HG03378 (cell line): ENCODE measurements around the gene C12orf75.
"Not testable (repeated sequence)": the region's sequence is repeated elsewhere in the genome, so short reads cannot be mapped to it uniquely, and the experiment has no call there.

ENCODE experiments used
- ATAC-seq: cut with Tn5 transposase; IDR thresholded peaks from one replicate; pipeline ENCODE4 v1.9.1; 2021; ENCODE audit warnings: mild to moderate bottlenecking, moderate library complexity; ENCODE audit not compliant: unreplicated experiment

The C12orf75 gene

DNA sequence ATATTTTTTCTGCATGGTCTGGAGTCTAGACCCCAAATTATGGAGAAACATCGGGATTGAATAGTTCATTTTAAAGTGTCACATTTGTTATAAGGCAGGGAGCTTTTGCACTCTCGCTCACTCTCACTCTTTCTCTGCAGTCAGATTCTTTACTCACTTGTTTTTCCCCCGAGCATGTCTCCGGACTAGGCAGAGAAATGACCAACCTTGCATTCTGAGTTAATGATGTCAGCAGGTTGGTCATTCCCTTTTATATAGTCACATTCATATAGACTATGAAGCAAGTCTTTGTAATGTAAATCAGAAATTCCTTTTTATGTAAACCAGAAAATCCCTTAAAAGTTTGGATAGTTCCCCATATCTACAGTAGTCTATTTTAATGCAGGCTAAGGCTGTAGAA lies 4.1 kb downstream of the C12orf75 start:
- no peak for ATAC-seq

DNA sequence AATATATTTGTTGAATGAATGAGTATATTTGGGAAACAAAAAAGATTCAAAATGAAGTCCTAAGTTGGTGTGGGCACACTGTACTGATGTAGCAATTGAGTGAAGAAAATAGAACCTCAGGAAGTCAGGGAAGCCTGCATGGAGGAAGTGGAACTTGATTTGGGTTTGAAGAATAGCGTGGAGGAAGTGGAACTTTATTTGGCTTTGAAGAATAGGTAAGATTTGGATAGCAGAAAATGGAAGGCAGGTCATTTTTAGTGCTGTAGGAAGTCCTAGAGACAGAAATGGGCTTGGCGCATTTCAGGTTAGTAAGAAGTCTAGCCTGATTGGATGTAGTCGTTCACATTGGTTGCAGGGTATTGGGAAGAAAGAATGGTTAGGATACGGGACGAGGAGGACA lies 5.4 kb downstream of the C12orf75 start:
- ATAC-seq: no peak

- no peak for ATAC-seq
Observed at GRCh38 chr12:105336411-105336810, 5.9 kb downstream of the C12orf75 start.

DNA sequence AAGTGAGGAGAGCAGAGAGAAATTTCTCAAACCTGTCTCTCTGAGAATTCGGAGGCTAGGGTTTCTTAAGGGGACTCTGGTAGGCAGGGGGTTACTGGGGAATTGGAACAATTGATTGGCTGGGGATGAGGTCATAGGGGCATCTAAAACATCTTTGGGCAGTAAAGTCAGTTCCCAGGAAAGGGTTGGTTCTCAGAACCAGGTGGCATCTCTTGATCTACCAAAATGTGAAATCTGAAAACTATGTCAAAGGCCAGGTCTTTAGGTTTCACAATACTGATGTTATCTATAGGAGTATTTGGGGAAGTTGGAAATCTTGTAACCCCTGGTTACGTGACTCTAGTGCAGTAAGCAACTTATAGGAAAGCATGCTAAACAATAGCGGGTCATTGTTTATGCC lies 6.9 kb downstream of the C12orf75 start:
- no peak for ATAC-seq

- no peak for ATAC-seq
Observed at GRCh38 chr12:105338966-105339365, 8.5 kb downstream of the C12orf75 start.

GRCh38 chr12:105341010-105341409 lies 10.5 kb downstream of the C12orf75 start:
- ATAC-seq: no peak

DNA sequence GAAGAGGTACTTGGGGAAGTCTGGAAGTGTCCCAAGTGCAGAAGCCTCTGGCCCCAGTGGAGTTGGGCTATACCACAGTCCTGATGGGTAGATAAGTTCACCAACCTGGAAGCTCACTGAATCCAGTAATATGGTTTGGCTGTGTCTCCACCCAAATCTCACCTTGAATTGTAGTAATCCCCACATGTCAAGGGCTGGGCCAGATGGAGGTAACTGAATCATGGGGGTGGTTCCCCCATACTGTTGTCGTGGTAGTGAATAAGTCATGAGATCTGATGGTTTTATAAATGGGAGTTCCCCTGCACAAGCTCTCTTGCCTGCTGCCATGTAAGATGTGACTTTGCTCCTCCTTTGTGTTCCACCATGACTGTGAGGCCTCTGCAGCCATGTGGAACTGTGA lies 11.1 kb downstream of the C12orf75 start:
- not testable (repeated sequence) for ATAC-seq

- no peak for ATAC-seq
Observed at GRCh38 chr12:105342464-105342863, 12.0 kb downstream of the C12orf75 start.

- ATAC-seq: no peak
Observed at GRCh38 chr12:105343836-105344235, 13.3 kb downstream of the C12orf75 start.

- no peak for ATAC-seq
Observed at GRCh38 chr12:105347499-105347898, 17.0 kb downstream of the C12orf75 start.

- no peak for ATAC-seq
Observed at GRCh38 chr12:105348142-105348541, 17.7 kb downstream of the C12orf75 start.

GRCh38 chr12:105348561-105348960 lies 18.1 kb downstream of the C12orf75 start:
- ATAC-seq: no peak

DNA sequence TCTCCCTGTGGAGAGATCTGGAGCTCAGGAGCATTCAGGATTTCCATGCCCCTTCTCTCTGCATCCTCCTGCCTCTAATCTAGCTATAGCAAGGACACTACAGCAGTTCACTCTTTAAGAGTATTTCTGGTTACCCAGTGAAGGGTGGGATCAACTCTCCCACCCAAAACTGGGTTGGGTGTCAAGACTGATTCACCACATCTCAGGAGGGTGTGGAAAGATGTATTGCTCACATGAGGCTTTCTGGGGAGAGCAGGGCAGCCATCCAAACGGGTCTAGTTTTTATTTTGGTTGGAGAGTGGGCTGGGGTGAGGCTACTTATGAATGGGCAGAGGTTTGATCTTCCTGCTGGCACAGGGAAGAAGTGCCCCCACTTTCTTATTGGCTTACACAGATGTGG lies 18.6 kb downstream of the C12orf75 start:
- no peak for ATAC-seq

- ATAC-seq: no peak
Observed at GRCh38 chr12:105351523-105351922, 21.0 kb downstream of the C12orf75 start.

DNA sequence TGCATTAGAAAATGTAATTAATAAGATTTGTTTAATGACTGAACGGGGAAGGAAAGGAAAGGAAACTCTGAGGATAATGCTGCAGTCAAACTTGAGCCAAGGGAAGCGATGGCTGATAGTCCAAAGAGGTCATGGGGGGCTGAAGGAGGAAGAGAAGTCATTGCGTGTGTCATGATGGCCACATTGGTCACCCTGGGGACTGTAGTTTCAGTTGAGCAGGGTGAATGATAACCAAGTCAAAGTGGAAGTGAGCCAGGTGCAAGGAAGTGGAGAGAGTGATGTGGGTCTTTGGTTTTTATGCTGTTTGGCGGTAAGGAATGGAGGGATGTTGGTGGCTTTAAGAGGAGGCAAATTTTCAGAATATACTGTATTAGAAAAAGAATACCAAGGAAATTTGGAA lies 21.6 kb downstream of the C12orf75 start:
- peak; percentile 86 for ATAC-seq

DNA sequence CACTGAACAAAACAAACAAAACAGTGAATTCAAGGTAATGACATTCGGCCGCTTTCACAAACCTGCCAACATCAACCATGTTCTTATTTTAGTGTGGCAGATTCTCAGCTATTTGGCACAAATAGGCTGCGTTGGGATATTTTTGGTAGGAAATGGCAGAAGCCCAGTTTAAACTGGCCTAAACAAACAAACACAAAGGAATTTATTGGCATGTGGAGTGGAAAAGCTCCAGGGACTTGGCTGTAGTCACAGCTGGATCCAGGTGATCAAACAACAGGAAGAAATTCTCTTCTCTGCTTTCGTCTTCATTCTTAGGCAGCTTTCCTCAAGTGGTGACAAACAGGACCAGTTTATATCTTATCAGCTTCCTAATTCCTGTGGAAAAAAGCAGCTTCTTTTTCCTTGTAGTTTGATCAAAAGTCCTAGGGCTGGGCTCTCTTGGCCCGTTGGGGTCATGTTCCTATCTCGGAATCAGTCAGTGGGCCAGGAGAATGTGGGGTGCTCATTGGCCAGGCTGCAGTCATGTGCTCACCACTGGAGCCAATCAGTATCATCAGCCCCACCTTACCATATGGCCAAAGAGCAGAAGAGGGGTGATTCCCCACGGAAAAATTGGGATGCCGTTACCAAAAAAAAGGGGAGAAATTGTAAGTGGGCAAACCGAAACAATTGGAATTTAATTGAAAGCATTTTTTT lies 22.6 kb downstream of the C12orf75 start:
- no peak for ATAC-seq

GRCh38 chr12:105355752-105356151 lies 25.3 kb downstream of the C12orf75 start:
- ATAC-seq: no peak

GRCh38 chr12:105357162-105357691 lies 26.7 kb downstream of the C12orf75 start:
- peak; percentile 71 for ATAC-seq

- no peak for ATAC-seq
Observed at GRCh38 chr12:105358789-105359188, 28.3 kb downstream of the C12orf75 start.

DNA sequence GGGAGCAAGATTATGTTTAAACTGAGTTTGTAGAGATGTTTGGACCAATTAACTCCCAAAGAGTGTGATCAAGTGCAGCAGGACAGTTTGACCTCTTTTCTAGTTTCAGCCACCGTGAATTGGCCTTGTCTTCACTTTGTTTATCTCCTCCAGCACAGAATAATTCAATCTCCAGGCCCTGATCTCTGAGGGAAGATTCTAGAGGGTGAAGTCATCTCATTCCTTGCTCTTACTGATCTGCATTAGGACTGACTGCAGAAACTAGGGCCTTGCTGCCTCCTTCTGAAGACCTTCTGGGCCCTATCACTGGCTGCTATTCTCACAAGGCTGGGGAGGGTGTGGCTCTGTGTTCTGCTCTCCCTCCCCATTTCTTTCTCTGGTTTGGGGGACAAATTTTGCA lies 29.4 kb downstream of the C12orf75 start:
- no peak for ATAC-seq

DNA sequence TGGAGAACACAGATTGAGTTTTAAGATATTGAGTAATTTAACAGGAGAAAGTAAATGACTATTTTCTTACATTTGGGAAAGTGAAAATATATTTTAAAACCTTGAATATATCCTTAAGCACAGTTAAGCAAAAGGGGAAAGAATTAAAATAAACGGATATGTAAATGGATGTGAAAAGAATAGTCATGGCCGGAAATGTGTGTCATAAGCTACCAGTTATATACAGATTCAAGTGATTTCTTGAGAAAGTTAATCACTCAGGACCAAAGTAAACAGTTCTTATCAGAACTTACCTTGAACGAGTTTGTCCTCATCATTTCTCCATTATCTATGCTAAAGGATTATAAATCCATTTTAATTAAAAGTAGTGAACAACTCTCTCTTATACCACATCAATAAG lies 33.4 kb downstream of the C12orf75 start:
- no peak for ATAC-seq

- no peak for ATAC-seq
Observed at GRCh38 chr12:105365231-105365630, 34.7 kb downstream of the C12orf75 start.

DNA sequence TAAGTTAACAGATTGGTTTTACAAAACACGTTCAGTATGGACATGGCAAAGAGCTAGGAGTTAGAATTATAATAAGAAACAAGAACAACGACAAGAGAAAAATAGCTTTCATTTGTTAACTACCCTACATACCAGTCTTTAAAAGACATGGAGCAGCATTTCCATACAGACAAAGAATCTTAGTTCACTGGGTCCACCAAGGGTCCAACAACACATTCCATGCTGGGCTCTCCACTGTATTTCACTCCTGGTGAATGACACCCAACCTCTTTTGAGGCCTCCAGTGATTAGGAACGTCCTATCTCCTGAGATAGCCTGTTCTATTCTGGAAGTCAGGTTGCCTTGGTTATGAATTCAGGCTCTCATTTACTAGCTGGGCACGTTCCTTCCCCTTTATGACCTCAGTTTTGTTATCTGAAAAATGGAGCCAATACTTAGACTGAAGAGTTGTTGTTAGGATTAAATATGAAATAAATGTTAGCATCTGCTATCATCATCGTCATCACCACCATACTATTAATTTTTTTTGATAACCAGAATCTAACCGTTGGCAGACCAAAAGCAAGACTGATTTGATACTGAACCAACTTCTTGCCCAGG lies 37.7 kb downstream of the C12orf75 start:
- no peak for ATAC-seq
